DND-41 (cell line): ENCODE measurements around the gene ARRDC2.
"Not testable (repeated sequence)": the region's sequence is repeated elsewhere in the genome, so short reads cannot be mapped to it uniquely, and the experiment has no call there.

Source experiments
- CTCF ChIP-seq: IDR thresholded peaks from 2 replicates; pipeline ENCODE4 v1.5.1; 2012; ENCODE audit warnings: borderline replicate concordance, low read length, moderate library complexity, mild to moderate bottlenecking; ENCODE audit not compliant: poor library complexity, severe bottlenecking; ENCODE audit errors: extremely low read depth
- EZH2 ChIP-seq: IDR thresholded peaks from 3 replicates; pipeline ENCODE4 v1.6.1; 2012; ENCODE audit warnings: borderline replicate concordance, low read depth, mild to moderate bottlenecking, moderate library complexity, low read length, inconsistent platforms; ENCODE audit not compliant: severe bottlenecking

DNA sequence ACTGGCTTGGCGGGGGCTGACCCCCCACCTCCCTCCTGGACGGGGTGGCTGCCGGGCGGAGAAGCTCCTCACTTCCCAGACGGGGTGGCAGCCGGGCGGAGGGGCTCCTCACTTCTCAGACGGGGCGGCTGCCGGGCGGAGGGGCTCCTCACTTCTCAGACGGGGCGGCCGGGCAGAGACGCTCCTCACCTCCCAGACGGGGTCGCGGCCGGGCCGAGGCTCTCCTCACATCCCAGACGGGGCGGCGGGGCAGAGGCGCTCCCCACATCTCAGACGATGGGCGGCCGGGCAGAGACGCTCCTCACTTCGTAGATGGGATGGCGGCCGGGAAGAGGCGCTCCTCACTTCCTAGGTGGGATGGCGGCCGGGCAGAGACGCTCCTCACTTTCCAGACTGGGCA lies 2.2 kb upstream of the ARRDC2 start:
- not testable (repeated sequence) for TF ChIP-seq EZH2, CTCF
